HG02678 (cell line): ENCODE results near the gene SRGAP2B.
"Not testable (repeated sequence)": the region's sequence is repeated elsewhere in the genome, so short reads cannot be mapped to it uniquely, and the experiment has no call there.

Source experiments
- ATAC-seq: cut with Tn5 transposase; IDR thresholded peaks from one replicate; pipeline ENCODE4 v1.9.1; 2021; ENCODE audit warnings: mild to moderate bottlenecking, moderate library complexity; ENCODE audit not compliant: unreplicated experiment

Gene SRGAP2B

DNA sequence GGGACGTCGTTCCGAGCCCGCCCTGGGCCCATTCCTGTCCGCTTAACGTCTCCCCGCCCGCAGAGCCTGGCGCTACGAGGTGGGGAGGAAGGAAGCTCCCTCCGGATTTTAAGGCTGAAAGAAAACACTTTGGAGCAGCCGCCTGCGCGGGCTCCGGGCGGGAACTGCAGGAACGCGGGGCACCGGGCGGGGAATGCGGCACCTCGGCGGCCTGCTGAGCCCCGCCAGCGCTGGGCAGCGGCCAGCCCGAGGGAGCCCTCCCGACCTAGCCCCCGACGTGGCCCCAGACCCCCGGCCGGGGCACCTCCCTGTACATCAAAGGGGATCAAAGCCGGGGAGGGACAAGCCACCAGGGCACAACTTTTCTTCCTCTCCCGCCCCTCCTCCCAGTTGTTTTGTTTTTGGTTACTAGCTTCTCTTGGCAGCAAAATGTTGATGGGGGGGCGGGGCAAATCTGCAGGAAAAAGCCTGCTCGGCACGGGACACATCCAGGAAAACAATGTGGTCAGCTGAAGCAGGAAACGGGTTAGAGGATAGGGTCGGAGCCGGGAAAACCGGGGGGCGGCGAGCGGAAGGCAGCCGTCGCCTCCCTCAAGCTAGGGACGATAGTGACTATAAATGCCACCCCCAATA lies 1.5 kb downstream of the SRGAP2B start:
- ATAC-seq, result not testable (repeated sequence)

GRCh38 chr1:145082483-145083255 lies 12.5 kb downstream of the SRGAP2B start:
- not testable (repeated sequence) for ATAC-seq

- not testable (repeated sequence) for ATAC-seq
Observed at GRCh38 chr1:145080193-145080592, 14.9 kb downstream of the SRGAP2B start.

DNA sequence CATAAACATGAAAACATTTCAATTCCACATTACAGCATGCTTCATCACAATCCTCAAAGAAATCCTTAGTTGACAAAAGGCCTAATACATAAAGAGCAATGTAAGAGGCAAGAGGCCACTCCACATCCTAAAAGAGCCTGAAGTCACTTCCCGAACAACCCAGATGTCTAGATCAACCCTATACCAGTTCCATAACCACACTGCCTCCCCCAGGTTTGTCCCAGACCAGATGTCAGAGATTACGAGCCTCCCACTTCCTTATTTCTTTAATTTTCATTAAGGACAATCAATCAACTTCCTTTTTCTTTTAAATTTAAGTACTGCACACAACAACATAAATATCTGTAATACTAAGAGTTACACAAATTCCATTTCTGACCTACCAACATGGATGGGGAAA lies 15.4 kb downstream of the SRGAP2B start:
- not testable (repeated sequence) for ATAC-seq

DNA sequence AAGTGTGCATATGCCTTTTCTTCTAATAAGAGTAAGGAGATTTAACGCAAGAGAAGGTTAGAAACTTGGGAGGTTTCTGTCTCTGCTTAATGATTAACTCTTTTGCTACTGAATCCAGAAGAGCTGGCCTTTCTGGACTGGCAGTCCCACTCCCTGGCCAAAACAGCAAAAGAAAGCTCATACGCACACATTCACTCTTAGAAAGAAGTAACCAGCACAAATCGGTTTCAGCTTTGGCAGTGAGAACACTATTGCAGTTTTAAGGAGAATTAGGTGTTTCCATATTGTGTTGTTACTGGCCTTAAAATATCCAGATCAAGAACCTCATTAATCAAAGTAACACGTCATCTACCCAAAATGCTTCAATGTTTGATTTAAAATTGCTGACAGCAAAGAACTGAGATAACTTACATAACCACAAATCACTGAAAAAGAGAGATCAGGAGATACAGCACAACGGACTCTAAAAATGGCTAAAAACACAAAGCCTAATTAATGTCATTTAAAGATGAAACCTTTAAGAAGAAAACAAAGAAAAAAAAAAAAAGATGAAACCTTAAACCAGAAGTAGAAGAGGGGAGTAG lies 16.2 kb downstream of the SRGAP2B start:
- ATAC-seq, result not testable (repeated sequence)

- ATAC-seq, result not testable (repeated sequence)
Observed at GRCh38 chr1:145077872-145078786, 17.0 kb downstream of the SRGAP2B start.

- ATAC-seq, result not testable (repeated sequence)
Observed at GRCh38 chr1:145076877-145077276, 18.3 kb downstream of the SRGAP2B start.

DNA sequence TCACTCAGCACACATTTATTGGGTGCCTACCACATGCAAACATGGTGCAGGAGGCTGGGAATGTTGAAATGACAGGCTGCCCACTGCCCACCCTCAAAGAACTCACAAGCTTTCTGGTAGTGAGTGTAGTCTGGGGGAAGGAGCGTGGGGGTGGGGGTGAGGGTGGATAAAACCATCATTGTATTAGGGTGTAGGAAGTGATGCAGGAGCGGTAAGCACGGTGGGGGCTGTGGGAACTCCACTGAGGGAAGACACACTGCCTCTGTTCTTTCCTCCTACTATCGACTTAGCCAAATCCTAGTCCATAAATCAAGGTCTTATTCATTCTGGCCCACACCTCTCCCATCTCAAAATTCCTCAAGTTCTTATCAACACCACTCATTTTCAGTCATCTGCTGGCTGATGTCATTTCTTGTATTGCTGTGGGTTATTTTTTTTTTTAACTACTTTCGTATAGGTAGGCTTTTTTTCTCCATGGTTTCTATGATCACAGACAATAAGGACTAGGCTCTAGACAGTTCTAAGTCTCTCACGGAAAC lies 21.0 kb downstream of the SRGAP2B start:
- ATAC-seq, result not testable (repeated sequence)

GRCh38 chr1:145071569-145071968 lies 23.6 kb downstream of the SRGAP2B start:
- not testable (repeated sequence) for ATAC-seq

DNA sequence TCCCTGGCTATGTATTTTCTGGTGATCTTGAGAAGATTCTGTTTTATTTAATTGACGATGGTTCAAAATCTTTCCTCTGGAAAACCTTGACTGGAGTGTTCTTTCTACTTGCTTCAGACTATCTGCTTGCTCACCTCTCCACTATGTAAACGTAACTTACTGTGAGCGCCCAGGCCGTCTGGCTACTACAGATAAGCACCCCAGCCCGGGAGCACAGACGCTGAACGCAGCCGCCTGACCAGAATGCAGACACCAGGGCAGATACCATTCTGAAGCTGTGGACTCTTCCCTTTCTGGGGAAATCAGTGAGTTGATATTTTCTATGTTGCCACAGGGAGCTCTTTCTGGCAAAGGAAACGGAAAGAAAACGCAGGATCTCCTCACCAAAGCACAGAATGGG lies 28.6 kb downstream of the SRGAP2B start:
- not testable (repeated sequence) for ATAC-seq

- ATAC-seq, result not testable (repeated sequence)
Observed at GRCh38 chr1:145065194-145065826, 29.8 kb downstream of the SRGAP2B start.

- ATAC-seq, result not testable (repeated sequence)
Observed at GRCh38 chr1:145063941-145064648, 31.0 kb downstream of the SRGAP2B start.

DNA sequence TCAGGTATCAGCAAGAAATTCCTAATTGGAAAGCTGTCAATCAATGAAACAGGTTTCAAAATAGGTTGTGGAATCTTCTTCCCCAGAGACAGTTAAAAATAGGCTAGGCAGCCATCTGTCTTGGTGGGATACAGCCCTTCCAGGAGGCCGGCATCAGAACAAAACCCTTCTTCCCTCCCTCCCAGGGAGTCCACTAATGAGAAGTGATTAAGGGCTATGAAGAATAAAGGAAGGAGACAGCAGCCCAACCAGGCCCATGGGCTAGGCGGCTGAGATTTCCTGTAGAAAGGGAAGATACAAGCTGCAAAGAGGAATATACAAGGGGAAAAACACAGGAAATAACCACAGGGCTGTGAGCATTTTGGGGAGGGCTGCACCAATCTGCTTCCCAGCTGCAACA lies 31.8 kb downstream of the SRGAP2B start:
- not testable (repeated sequence) for ATAC-seq

- not testable (repeated sequence) for ATAC-seq
Observed at GRCh38 chr1:145058184-145058583, 36.9 kb downstream of the SRGAP2B start.

- ATAC-seq, result peak; percentile 100
Observed at GRCh38 chr1:145055217-145055760, 39.8 kb downstream of the SRGAP2B start.

- ATAC-seq, result not testable (repeated sequence)
Observed at GRCh38 chr1:145053428-145053827, 41.7 kb downstream of the SRGAP2B start.

- ATAC-seq, result not testable (repeated sequence)
Observed at GRCh38 chr1:145052019-145052776, 42.9 kb downstream of the SRGAP2B start.

- ATAC-seq, result not testable (repeated sequence)
Observed at GRCh38 chr1:145048181-145048856, 46.8 kb downstream of the SRGAP2B start.
